Left forelimb (tissue), 1 donor: Measurements from ENCODE around the gene ASB10.

ENCODE experiments used
- DNase-seq: peaks from one replicate; pipeline ENCODE4 v3.0.0-alpha.2; 2018; ENCODE audit warnings: low spot score

Gene ASB10

GRCh38 chr7:151210087-151210854 lies 23.2 kb upstream of the ASB10 start, which contains the start of gene H2BK1:
TSS of gene H2BK1 (minus strand) at chr7:151210488. CDS start at chr7:151210318, 170 bp downstream.
- DNase-seq = no peak

- no peak for DNase-seq
Observed at GRCh38 chr7:151209588-151209987, 22.5 kb upstream of the ASB10 start.

- no peak for DNase-seq
Observed at GRCh38 chr7:151208253-151208862, 21.3 kb upstream of the ASB10 start.

DNA sequence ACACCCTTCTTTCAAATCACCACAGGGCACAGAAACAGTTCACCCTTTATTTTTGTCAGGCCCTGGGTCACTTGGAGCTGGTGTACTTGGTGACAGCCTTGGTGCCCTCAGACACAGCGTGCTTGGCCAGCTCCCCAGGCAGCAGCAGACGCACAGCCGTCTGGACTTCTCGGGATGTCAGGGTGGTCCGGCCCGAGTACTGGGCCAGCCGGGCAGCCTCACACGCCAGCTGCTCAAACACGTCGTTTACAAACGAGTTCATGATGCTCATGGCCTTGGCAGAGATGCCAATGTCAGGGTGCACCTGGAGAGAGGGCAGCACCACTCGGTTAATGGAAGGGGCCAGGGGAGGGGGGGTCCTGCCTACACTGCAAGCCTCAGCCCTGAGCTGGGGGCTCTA lies 20.8 kb upstream of the ASB10 start:
- no peak for DNase-seq

DNA sequence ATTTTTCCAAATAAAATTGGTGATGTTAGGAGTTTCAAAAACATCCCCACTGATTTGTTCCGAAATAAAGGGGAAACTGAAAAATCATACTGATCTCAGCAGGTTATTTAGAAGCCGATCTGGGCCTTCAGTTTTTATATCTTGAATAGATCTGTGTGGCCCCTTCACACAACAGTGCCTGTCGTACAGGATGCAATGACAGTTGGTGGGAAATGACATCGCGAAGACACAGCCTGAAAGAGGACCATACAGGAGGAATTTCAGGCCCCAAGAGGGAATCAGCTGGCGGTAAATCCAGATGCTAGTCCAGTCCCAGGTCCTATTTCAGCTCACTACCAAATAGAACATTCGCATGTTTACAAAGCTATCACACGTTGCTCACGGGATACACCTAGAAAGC lies 20.3 kb upstream of the ASB10 start:
- no peak for DNase-seq

- no peak for DNase-seq
Observed at GRCh38 chr7:151206914-151207313, 19.9 kb upstream of the ASB10 start.

DNA sequence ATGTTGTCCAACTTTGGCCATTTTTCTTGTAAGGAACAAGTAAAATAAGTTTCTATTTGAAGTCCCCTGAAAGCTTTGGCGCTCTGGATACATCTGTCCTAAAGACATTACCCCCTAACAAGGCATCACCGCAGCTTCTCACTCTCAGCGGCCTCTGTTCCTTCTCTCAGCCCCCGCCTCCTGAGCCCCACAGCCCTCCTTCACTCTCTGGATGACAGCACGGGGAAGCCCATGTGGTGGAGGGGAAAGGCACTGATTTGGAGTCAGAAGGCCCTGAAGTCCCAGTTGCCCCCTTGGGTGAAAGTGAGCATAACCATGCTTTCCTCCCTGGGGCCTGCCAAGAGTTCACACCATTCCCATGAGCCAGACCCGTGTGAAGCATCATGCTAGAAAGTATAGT lies 18.7 kb upstream of the ASB10 start:
- no peak for DNase-seq

DNA sequence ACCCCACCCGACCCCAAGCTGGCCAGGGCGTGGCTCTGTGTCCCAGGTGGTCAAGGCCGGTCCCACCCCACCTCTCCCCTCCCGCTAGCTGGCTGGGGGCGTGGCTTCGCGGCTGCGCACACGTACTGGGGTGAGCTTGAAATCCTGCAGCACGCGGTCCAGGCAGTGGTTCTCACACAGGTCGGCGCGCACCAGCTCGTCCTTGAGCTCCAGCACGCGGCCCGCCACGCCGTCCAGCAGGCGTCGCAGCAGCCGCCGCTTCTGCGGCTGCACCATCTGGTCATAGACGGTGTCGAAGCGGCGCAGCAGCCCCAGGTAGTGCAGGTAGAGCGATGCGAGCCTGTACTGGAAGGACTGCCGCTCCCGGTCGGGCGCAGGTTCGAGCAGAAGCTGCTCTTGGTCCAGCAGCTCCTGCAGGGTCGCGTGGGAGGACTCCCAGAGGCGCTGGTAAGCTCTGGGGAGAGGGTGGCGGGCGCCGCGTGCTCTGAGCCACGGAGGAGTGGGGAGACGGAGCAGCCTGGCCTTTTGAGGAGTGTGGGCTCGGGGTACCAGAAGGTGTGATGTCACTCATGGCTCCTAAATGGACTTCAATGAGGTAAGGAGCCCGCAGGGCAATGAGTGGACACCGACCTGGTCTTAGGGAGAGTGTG lies 17.5 kb upstream of the ASB10 start:
- no peak for DNase-seq

DNA sequence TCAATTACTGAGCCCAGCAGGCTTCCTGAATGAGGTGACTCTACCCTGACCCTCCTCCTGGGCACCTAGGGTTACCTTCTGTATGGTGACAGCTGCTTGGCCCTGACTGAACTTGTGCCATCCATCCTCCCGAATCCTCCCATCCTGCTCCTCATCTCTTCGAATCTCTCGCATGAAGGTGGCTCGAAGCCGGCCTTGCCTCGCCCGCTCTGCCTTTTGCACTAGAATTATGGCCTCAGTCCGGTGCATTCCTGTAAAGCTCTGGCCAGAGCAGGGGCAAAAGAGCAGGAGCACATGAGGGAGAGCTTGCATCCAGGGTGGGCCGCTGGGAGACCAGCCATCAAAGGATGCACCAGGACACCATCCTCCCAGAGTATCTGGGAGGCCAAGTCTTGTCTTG lies 15.8 kb upstream of the ASB10 start:
- DNase-seq = no peak

GRCh38 chr7:151201751-151202150 lies 14.7 kb upstream of the ASB10 start:
- DNase-seq = no peak

DNA sequence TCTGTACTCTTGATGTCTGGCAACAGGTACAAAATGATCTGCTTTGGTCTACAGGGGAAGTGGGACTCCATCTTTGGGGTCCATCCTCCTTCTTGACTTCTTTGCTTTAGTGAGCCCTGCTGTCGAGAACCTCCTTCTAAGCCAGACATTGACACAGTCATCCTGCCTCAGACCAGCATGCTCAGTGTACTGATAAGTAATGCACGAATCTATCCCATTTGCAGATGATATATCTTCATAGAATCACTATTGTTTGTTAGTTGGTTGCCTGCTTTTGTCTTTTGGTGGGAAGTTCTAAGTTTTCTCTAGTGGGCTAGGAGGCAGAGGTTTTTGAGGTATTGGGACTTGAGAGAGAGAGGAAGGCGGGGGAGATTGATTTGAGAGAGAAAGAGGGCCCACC lies 14.3 kb upstream of the ASB10 start:
- DNase-seq = no peak

DNA sequence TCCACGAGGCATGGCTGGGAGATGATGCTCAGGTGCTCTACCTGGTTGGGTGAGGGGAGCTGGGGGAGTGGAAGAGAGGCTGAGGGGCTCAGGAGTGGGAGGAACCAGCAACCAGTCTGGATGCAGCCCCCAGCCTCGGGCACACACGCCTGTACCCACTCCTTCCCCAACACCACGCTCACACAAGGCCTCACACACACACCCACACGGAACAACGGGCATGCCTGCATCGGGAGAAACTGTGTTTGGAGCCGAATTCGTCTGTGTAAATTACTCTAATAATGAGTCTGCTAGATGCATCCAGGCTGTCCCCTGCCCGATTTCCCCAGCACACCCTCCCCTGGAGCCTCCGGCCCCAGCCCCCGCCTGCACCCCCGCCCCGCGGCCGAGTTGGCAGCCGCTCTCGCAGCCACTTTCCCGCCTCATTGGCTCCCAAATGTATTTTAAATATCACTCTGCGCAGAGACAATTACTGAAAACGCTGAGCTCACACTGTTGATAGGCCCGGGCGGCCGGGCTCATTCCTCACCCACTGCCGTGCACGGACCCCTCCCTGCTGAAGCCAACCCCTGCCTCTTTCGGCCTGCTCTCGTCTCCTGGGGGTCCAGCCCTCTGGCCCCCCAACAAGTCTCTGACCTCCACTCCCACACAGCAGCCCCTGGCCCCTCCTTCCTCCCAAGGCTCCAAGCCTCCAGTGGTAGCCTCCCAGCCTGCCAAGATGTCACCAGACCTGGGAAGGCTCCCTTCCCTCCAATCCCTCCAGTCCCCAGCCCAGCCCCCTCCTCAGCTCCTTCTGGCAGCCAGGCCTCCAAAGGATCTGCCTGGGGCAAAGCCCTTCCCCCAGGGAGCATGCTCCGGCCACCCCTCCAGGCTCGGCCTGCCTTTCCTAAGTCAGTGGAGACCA lies 12.1 kb upstream of the ASB10 start:
- no peak for DNase-seq

GRCh38 chr7:151197932-151198331 lies 10.9 kb upstream of the ASB10 start:
- no peak for DNase-seq

DNA sequence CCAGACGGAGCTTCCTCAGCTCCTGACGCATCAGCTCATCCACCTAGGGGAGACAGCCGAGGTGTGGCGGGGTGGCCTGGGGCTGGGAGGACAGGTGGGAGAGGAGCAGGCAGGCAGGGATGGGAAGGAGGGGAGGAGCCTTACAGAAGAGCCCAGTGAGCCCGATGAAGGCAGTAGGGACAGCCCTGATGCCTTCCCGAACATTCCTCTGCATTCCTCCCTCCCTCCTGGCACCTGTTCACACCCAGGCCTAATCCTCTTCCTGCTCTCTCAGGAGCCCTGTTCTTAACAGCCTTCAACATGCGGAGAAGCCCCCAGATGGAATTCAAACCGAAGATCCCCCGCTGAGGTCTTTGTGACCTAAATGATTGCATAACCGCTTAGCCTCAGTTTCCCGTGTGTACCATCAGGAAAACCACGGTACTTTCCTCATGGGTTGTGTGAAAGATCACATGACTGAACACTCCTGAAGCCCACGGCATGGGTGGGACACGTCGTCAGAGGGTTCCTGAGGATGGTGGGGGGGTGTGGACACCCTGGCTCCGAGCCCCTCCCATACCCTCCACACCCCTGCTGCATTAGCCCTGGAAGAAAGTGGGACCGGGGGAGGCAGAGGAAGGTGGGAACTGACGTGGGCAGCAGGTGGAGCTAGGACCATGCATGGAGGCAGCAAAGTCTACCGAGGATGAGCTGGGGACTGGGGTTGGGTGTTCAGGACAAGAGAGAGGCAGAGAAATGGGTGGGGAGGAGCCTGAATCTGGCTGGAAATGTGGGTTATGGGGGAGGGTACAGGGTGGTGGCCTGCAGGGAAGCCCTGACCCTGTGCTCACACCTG lies 8.8 kb upstream of the ASB10 start:
- no peak for DNase-seq

GRCh38 chr7:151194188-151194587 lies 7.1 kb upstream of the ASB10 start:
- no peak for DNase-seq

- DNase-seq = no peak
Observed at GRCh38 chr7:151193203-151193978, 6.3 kb upstream of the ASB10 start.

- DNase-seq = no peak
Observed at GRCh38 chr7:151192002-151192539, 5.0 kb upstream of the ASB10 start.

GRCh38 chr7:151191544-151191943 lies 4.5 kb upstream of the ASB10 start:
- no peak for DNase-seq

DNA sequence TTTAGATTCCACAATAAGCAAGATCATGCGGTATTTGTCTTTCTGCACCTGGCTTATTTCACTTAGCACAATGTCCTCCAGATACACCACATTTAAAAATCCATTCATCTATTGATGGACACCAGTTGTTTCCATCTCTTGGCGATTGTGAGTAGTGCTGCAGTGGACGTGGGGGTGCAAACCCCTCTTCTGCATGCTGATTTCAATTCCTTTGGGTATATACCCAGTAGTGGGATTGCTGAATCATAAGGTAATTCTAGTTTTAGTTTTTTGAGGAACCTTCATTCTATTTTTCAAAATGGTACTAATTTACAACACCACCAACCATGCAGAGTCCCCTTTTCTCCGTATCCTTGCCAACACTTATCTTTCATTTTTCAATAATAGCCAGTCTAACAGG lies 2.0 kb upstream of the ASB10 start:
- no peak for DNase-seq

GRCh38 chr7:151188252-151188542 lies 1.1 kb upstream of the ASB10 start:
- DNase-seq = no peak
